Measurements from ENCODE around the gene FGFBP1. TPM values are rescaled to one million over a fixed set of nuclear protein-coding genes. Genes with fewer than 3 reads are reported as not detected.

FGFBP1 gene
- total and polyA plus RNA-seq, 2 donors (not counting 1 experiment from before 2014, with no cell fraction given): not detected

GRCh38 chr4:15942283-15942682 lies 3.7 kb upstream of the FGFBP1 start:
- no peak overlapping the region for H3K4me2 ChIP-seq (replicated peaks; ENCODE audit: low read depth, low read length, poor library complexity, severe bottlenecking)
- H3K79me2 ChIP-seq (ENCODE audit: control insufficient read depth, insufficient read depth, low read length): no peaks in the 10 kb centered on the region
- no peak for ATAC-seq (ENCODE audit: low read depth)
- WGBS (ENCODE audit: insufficient coverage): 92% methylated on average over 1 of the region's 1 CpG
- H3K4me1 Mint-ChIP-seq: no peaks in the 10 kb centered on the region
- no peak overlapping the region for H3K27ac Mint-ChIP-seq
- no peak overlapping the region for H3K27ac ChIP-seq (ENCODE audit: low read length in 2 of 2)
- peaks cover 10% of the 10 kb centered on the region for H3K27me3 Mint-ChIP-seq
- H2AFZ ChIP-seq (ENCODE audit: insufficient read depth, low read depth, low read length, poor library complexity, severe bottlenecking): no peak overlapping the region
- intact Hi-C loops (cut with micrococcal nuclease): no loop called here
- H3K9me3 ChIP-seq (ENCODE audit: control extremely low read depth in 1 of 3, control insufficient read depth in 2 of 3, insufficient read depth in 1 of 3, low read length in 2 of 3): no peaks in the 10 kb centered on the region
- no peak overlapping the region for H3K4me3 ChIP-seq (ENCODE audit: control extremely low read depth in 1 of 5, extremely low read depth in 1 of 5, insufficient read depth in 1 of 5, low read depth in 2 of 5, low read length in 4 of 5)
- no peaks in the 10 kb centered on the region for H3K9me3 Mint-ChIP-seq (ENCODE audit: insufficient read depth)
- POLR2A ChIA-PET: no interaction called here
- H3K36me3 ChIP-seq (replicated peaks in 1 of 2; ENCODE audit: control extremely low read depth in 1 of 2, control insufficient read depth in 1 of 2, extremely low read depth in 1 of 2, insufficient read depth in 2 of 2, low read length in 1 of 2): no peaks in the 10 kb centered on the region
- CTCF ChIA-PET: no interaction called here
- H3K4me3 Mint-ChIP-seq: no peak overlapping the region
- TF ChIP-seq EZH2 (IDR thresholded peaks at IDR 0.05; ENCODE audit: borderline replicate concordance, insufficient read depth, low read depth, low read length, poor library complexity, severe bottlenecking) (no peak), CTCF (IDR thresholded peaks at IDR 0.05) (no peak)
- DNase-seq: no peak
- no peaks in the 10 kb centered on the region for H3K4me1 ChIP-seq (ENCODE audit: control insufficient read depth in 2 of 2, insufficient read depth in 2 of 2, low read length in 2 of 2)
- no peak overlapping the region for H3K9ac ChIP-seq (ENCODE audit: low read length)
- H4K20me1 ChIP-seq (ENCODE audit: control insufficient read depth, insufficient read depth, low read length, poor library complexity, severe bottlenecking): no peaks in the 10 kb centered on the region
- H3K27me3 ChIP-seq (replicated peaks in 1 of 4; ENCODE audit: control extremely low read depth in 1 of 4, control insufficient read depth in 3 of 4, insufficient read depth in 4 of 4, low read length in 3 of 4): peaks cover 0 to 2% (median 0%) of the 10 kb centered on the region in 4 experiments

- Mint-ChIP-seq H3K9me3 (ENCODE audit: insufficient read depth) (no peaks in the 10 kb centered on the region), H3K27ac (no peak overlapping the region), H3K27me3 (peaks cover 10% of the 10 kb centered on the region), H3K4me1 (peaks cover 2% of the 10 kb centered on the region), H3K4me3 (no peak overlapping the region)
- Histone ChIP-seq H4K20me1 (ENCODE audit: control insufficient read depth, insufficient read depth, low read length, poor library complexity, severe bottlenecking) (no peaks in the 10 kb centered on the region), H3K36me3 (replicated peaks in 1 of 2; ENCODE audit: control extremely low read depth in 1 of 2, control insufficient read depth in 1 of 2, extremely low read depth in 1 of 2, insufficient read depth in 2 of 2, low read length in 1 of 2) (no peaks in the 10 kb centered on the region), H3K4me3 (ENCODE audit: control extremely low read depth in 1 of 5, extremely low read depth in 1 of 5, insufficient read depth in 1 of 5, low read depth in 2 of 5, low read length in 4 of 5) (no peak overlapping the region), H3K79me2 (ENCODE audit: control insufficient read depth, insufficient read depth, low read length) (no peaks in the 10 kb centered on the region), H3K4me2 (replicated peaks; ENCODE audit: low read depth, low read length, poor library complexity, severe bottlenecking) (no peak overlapping the region), H3K9ac (ENCODE audit: low read length) (no peak overlapping the region), H3K27me3 (replicated peaks in 1 of 4; ENCODE audit: control extremely low read depth in 1 of 4, control insufficient read depth in 3 of 4, insufficient read depth in 4 of 4, low read length in 3 of 4) (peaks cover 0 to 2% (median 0%) of the 10 kb centered on the region in 4 experiments), H3K27ac (ENCODE audit: low read length in 2 of 2) (no peak overlapping the region), H2AFZ (ENCODE audit: insufficient read depth, low read depth, low read length, poor library complexity, severe bottlenecking) (no peak overlapping the region), H3K4me1 (ENCODE audit: control insufficient read depth in 2 of 2, insufficient read depth in 2 of 2, low read length in 2 of 2) (no peaks in the 10 kb centered on the region), H3K9me3 (ENCODE audit: control extremely low read depth in 1 of 3, control insufficient read depth in 2 of 3, insufficient read depth in 1 of 3, low read length in 2 of 3) (no peaks in the 10 kb centered on the region)
- CTCF ChIA-PET: interaction anchor here (1.0 kb wide), 1 partner anchor 208 kb away, joined by 3 read pairs; no protein-coding TSS in a partner anchor
- intact Hi-C loops (cut with micrococcal nuclease): no loop called here
- DNase-seq (no peak), ATAC-seq (ENCODE audit: low read depth) (no peak)
- WGBS (ENCODE audit: insufficient coverage): 95% methylated on average over 4 of the region's 8 CpGs
- TF ChIP-seq CTCF (IDR thresholded peaks at IDR 0.05) (no peak), EZH2 (IDR thresholded peaks at IDR 0.05; ENCODE audit: borderline replicate concordance, insufficient read depth, low read depth, low read length, poor library complexity, severe bottlenecking) (no peak)
- POLR2A ChIA-PET: no interaction called here
Observed at GRCh38 chr4:15938182-15938581, 358 bp downstream of the FGFBP1 start.
